ENCODE measurements around the gene PDS5A. TPM values are rescaled to one million over a fixed set of nuclear protein-coding genes. Genes with fewer than 3 reads are reported as not detected.

Gene PDS5A
- total and polyA plus RNA-seq, 9 of the 15 experiments (the other 6 are each of a cell fraction or from before 2014, with no cell fraction given), result 16.4 to 85.4 (median 70.0) TPM

DNA sequence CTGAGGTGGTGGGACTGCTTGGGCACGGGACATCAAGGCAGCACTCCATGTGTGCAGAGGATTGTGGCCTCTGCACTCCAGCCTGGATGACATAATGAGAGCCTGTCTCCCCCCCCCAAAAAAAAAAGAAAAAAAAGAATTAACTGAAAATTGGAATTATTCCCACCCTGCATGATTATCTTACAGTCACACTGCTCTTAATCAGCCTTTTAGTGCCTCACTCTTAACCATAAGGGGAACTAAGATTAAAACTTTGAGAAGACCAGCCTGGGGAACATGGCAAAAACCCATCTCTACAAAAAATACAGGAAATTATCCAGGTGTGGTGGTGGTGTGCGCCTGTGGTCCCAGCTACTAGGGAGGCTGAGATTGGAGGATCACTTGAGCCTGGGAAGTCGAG lies 185.2 kb downstream of the PDS5A start (continued):
- TF ChIP-seq SMARCE1 (IDR thresholded peaks at IDR 0.05) (peak; percentile 31; the same call in 1 of the 2 replicates), ZBTB17 (CRISPR knock-in tag; IDR thresholded peaks at IDR 0.05) (no peak), ZNF551 (CRISPR knock-in tag; IDR thresholded peaks at IDR 0.05) (no peak), SRSF7 (optimal IDR thresholded peaks at IDR 0.05; ENCODE audit: low read depth, low read length) (no peak), STAG1 (CRISPR knock-in tag; IDR thresholded peaks at IDR 0.05; ENCODE audit: borderline replicate concordance) (no peak), PTTG1 (tag; IDR thresholded peaks at IDR 0.05; ENCODE audit: low read depth) (no peak), NFIX (CRISPR knock-in tag; IDR thresholded peaks at IDR 0.05; ENCODE audit: low read depth) (no peak), U2AF2 (optimal IDR thresholded peaks at IDR 0.05; ENCODE audit: low read depth, low read length) (no peak), IFI16 (CRISPR knock-in tag; IDR thresholded peaks at IDR 0.05) (no peak), RHOXF2B (CRISPR knock-in tag; conservative IDR thresholded peaks at IDR 0.05) (no peak), DMBX1 (CRISPR knock-in tag; IDR thresholded peaks at IDR 0.05; ENCODE audit: borderline replicate concordance) (no peak), CBX8 (IDR thresholded peaks at IDR 0.05; ENCODE audit: borderline replicate concordance, extremely low read depth, low read depth, low read length, poor library complexity, severe bottlenecking) (no peak), HOXB6 (CRISPR knock-in tag; IDR thresholded peaks at IDR 0.05; ENCODE audit: borderline replicate concordance) (no peak), PML (IDR thresholded peaks at IDR 0.05; ENCODE audit: low read length) (no peak), FOXK2 (conservative IDR thresholded peaks at IDR 0.05 in 1 of 2, IDR thresholded peaks at IDR 0.05 in 1 of 2; ENCODE audit: low read depth in 2 of 2) (no peak), MEF2D (tag; conservative IDR thresholded peaks at IDR 0.05; ENCODE audit: low read depth) (no peak), MTA2 (IDR thresholded peaks at IDR 0.05; ENCODE audit: low read depth) (peak; percentile 73), KLF16 (IDR thresholded peaks at IDR 0.05) (peak; percentile 61; the same call in 1 of the 2 replicates)
- TF ChIP-seq, protein P1, sequence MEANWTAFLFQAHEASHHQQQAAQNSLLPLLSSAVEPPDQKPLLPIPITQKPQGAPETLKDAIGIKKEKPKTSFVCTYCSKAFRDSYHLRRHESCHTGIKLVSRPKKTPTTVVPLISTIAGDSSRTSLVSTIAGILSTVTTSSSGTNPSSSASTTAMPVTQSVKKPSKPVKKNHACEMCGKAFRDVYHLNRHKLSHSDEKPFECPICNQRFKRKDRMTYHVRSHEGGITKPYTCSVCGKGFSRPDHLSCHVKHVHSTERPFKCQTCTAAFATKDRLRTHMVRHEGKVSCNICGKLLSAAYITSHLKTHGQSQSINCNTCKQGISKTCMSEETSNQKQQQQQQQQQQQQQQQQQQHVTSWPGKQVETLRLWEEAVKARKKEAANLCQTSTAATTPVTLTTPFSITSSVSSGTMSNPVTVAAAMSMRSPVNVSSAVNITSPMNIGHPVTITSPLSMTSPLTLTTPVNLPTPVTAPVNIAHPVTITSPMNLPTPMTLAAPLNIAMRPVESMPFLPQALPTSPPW (CRISPR knock-in tag; IDR thresholded peaks at IDR 0.05), result no peak
- TF ChIP-seq, protein P2, sequence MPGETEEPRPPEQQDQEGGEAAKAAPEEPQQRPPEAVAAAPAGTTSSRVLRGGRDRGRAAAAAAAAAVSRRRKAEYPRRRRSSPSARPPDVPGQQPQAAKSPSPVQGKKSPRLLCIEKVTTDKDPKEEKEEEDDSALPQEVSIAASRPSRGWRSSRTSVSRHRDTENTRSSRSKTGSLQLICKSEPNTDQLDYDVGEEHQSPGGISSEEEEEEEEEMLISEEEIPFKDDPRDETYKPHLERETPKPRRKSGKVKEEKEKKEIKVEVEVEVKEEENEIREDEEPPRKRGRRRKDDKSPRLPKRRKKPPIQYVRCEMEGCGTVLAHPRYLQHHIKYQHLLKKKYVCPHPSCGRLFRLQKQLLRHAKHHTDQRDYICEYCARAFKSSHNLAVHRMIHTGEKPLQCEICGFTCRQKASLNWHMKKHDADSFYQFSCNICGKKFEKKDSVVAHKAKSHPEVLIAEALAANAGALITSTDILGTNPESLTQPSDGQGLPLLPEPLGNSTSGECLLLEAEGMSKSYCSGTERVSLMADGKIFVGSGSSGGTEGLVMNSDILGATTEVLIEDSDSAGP (CRISPR knock-in tag; IDR thresholded peaks at IDR 0.05), result no peak
- TF ChIP-seq, protein P3, sequence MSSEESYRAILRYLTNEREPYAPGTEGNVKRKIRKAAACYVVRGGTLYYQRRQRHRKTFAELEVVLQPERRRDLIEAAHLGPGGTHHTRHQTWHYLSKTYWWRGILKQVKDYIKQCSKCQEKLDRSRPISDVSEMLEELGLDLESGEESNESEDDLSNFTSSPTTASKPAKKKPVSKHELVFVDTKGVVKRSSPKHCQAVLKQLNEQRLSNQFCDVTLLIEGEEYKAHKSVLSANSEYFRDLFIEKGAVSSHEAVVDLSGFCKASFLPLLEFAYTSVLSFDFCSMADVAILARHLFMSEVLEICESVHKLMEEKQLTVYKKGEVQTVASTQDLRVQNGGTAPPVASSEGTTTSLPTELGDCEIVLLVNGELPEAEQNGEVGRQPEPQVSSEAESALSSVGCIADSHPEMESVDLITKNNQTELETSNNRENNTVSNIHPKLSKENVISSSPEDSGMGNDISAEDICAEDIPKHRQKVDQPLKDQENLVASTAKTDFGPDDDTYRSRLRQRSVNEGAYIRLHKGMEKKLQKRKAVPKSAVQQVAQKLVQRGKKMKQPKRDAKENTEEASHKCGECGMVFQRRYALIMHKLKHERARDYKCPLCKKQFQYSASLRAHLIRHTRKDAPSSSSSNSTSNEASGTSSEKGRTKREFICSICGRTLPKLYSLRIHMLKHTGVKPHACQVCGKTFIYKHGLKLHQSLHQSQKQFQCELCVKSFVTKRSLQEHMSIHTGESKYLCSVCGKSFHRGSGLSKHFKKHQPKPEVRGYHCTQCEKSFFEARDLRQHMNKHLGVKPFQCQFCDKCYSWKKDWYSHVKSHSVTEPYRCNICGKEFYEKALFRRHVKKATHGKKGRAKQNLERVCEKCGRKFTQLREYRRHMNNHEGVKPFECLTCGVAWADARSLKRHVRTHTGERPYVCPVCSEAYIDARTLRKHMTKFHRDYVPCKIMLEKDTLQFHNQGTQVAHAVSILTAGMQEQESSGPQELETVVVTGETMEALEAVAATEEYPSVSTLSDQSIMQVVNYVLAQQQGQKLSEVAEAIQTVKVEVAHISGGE (CRISPR knock-in tag; IDR thresholded peaks at IDR 0.05), result no peak

All from K562 (cell line).